A549 (cell line): ENCODE data around the gene COG8. TPM values are rescaled to one million over a fixed set of nuclear protein-coding genes. Genes with fewer than 3 reads are reported as not detected.

Experiments
- ATAC-seq, 2 experiments: fragments of 200-7000 bp in 1 of 2; fragments of >200 bp in 1 of 2; cut with Nextera tagmentation in 1 of 2; cut with Tn5 transposase in 1 of 2; 3 replicates each; pipeline versions ENCODE4 v1.8.0 to v1.9.1; 2018 to 2020; ENCODE audit warnings: mild to moderate bottlenecking in 1 of 2, moderate library complexity in 1 of 2
- CTCF ChIA-PET: fragments of 300-600 bp; sonication (Branson Sonifier 250); formaldehyde crosslinking; extraction: SDS; loops from one replicate; lab custom pipeline; 2021; ENCODE audit warnings: antibody characterized with exemption, inconsistent platforms; lab: Yijun Ruan, JAX
- POLR2A ChIA-PET: fragments of 350-600 bp; formaldehyde crosslinking; extraction: SDS; loops from one replicate; lab custom pipeline; 2021; ENCODE audit warnings: antibody characterized with exemption, inconsistent platforms; lab: Yijun Ruan, JAX
- DNase-seq, 2 experiments: peaks; one replicate each; pipeline versions ENCODE4 v3.0.0 to v3.0.0-alpha.2; 2011 to 2016; ENCODE audit warnings: low read depth in 1 of 2, low spot score in 1 of 2
- FAIRE-seq: peaks from 2 replicates; lab custom pipeline; 2011; peaks lifted over from hg19 to GRCh38; lab: Jason Lieb, UNC
- H3K27ac ChIP-seq, 2 experiments: fragments of >200 bp; sonication (Bioruptor Twin); formaldehyde crosslinking; 3 replicates each; pipeline ENCODE4 v1.5.1; 2016 to 2017
- H3K4me1 ChIP-seq: fragments of >200 bp; sonication (Bioruptor Twin); formaldehyde crosslinking; 3 replicates; pipeline ENCODE4 v1.6.1; 2016
- H3K4me2 ChIP-seq: fragments of >200 bp; sonication (Bioruptor Twin); formaldehyde crosslinking; 3 replicates; pipeline ENCODE4 v1.6.1; 2016
- H3K4me3 ChIP-seq: fragments of >200 bp; sonication (Bioruptor Twin); formaldehyde crosslinking; 3 replicates; pipeline ENCODE4 v1.5.1; 2016
- H3K9me3 ChIP-seq: fragments of >200 bp; sonication (Bioruptor Twin); formaldehyde crosslinking; 3 replicates; pipeline ENCODE4 v1.6.1; 2016
- BHLHE40 ChIP-seq: IDR thresholded peaks from 2 replicates; pipeline ENCODE4 v1.6.1; 2012; ENCODE audit warnings: low read depth, low read length, inconsistent platforms
- HEYL ChIP-seq: fragments of 250-450 bp; sonication (Bioruptor Pico); IDR thresholded peaks from 2 replicates; pipeline ENCODE4 v1.8.0; 2021; ENCODE audit warnings: mild to moderate bottlenecking, moderate library complexity
- MAZ ChIP-seq: fragments of 150-350 bp; IDR thresholded peaks from 2 replicates; pipeline ENCODE4 v1.6.1; 2014; ENCODE audit warnings: antibody characterized with exemption, low read depth, low read length, borderline replicate concordance
- WGBS: methylation state at CpG from one replicate; pipeline ENCODE4 v1.1.6; 2017; ENCODE audit errors: missing lambda C conversion rate; 5-methylcytosine and 5-hydroxymethylcytosine counted together
- polyA plus RNA-seq, 4 experiments: library from polyadenylated mRNA; depleted of rRNA in 3 of 4; stranded (reverse); fragments of >200 nt; fragmentation: RNase III in 1 of 4; extraction: RNeasy Plus Mini Kit Qiagen cat#74134 plus additional on column Dnase treatment in 1 of 4; gene quantifications; 2 replicates in 3 of 4; 3 replicates in 1 of 4; pipeline ENCODE4 v1.2.3, GENCODE V29; 2011 to 2017
- TF ChIP-seq, protein P1 (sequence below): fragments of 250-450 bp; sonication (Bioruptor Pico); IDR thresholded peaks from 2 replicates; pipeline ENCODE4 v1.5.0; 2021; ENCODE audit warnings: mild to moderate bottlenecking, moderate library complexity, borderline replicate concordance
- TF ChIP-seq, protein P2 (sequence below): fragments of >200 bp; sonication (Bioruptor Twin); formaldehyde crosslinking; IDR thresholded peaks from 3 replicates; pipeline ENCODE4 v1.5.1; 2016
- TF ChIP-seq, protein P3 (sequence below): IDR thresholded peaks from 2 replicates; pipeline ENCODE4 v1.6.1; 2012
- TF ChIP-seq, protein P4 (sequence below): IDR thresholded peaks from 2 replicates; pipeline ENCODE4 v1.6.1; 2012
- TF ChIP-seq, protein P5 (sequence below): fragments of >200 bp; sonication (Bioruptor Twin); formaldehyde crosslinking; IDR thresholded peaks from 3 replicates; pipeline ENCODE4 v1.6.1; 2016

The COG8 gene
- polyA plus RNA-seq, 2 of the 4 experiments (the other 2 are of a cell fraction) = 21.4 to 24.3 TPM

DNA sequence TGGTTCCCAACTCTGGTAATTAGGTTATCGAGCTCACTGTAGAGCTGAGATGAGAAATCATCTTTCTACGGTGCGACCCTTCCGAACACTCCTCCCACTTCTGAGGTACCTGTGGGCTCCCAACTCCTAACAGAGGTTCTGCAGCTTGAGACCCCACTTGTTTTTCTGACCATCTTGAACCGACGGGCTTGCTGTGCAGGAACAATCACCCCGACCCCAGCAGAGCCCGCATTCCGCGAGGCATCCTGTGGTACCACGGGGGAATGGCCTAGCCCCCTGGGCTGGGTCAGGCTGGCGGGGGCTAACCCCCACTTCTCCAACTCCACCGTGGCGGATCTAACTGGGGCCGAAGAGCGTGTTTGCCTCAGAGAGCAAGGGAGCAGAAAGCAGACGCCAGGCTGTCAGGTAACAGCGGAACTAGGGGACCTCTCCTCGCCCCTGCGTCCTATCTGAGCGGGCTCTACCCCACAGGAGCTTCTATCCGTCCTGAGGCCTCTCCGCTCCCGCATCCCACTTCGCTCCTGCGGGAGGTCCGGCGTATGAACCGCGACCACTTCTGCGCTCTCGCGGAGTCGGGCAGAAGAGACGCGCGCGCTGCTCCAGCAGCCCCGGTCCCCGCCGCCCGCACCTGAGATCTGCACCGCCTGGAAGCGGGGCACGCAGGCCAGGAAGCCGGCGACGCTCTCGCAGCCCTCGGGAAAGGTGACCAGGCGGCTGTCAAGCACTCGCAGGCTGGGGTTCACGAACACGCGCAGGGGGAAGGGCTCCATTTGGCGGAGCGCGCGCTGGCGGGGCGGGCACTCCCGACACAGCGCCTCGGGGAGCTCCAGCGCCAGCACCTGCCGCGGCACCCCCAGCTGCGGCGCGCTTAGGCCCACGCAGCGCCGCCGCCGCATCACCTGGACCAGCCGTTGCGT is 9.7 kb downstream of the COG8 start (continued):
- TF ChIP-seq, protein P1, sequence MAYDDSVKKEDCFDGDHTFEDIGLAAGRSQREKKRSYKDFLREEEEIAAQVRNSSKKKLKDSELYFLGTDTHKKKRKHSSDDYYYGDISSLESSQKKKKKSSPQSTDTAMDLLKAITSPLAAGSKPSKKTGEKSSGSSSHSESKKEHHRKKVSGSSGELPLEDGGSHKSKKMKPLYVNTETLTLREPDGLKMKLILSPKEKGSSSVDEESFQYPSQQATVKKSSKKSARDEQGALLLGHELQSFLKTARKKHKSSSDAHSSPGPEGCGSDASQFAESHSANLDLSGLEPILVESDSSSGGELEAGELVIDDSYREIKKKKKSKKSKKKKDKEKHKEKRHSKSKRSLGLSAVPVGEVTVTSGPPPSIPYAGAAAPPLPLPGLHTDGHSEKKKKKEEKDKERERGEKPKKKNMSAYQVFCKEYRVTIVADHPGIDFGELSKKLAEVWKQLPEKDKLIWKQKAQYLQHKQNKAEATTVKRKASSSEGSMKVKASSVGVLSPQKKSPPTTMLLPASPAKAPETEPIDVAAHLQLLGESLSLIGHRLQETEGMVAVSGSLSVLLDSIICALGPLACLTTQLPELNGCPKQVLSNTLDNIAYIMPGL (CRISPR knock-in tag) = no peak
- TF ChIP-seq, all 56 proteins: peak for 5

DNA sequence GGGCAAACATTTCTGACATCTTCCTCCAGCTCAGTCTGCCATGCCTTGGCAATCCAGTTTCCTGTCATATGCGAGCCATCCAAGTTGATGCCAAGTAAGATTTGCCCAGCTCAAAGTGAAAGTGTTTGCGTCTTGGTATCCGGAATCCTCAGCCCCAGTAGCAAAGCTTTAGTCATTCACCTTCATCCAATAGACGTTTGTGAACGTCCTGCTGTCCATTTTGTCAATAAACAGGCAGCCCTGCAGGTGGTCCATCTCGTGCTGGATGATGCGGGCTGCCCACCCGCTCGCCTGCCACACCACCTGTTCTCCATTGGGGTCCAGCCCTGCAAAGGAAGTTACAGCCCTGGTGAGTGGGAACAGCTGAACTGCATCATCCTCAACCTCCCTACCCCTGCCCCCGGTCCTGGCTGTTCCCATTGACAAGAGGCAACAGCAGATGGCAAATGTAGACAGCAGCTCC is 10.5 kb downstream of the COG8 start:
- CTCF ChIA-PET = interaction anchor here (0.9 to 8.9 kb wide), 4 partner anchors 8 to 17 kb away, joined by 3 to 44 read pairs (median 4); partner anchors contain the start of genes COG8, NIP7 and VPS4A
- Histone ChIP-seq H3K9me3 (no peaks in the 10 kb centered on the region), H3K27ac (peak overlapping the region; percentile 86 to 94; a peak in 4 of 6 replicates), H3K4me1 (peaks cover 42% of the 10 kb centered on the region), H3K4me3 (peak overlapping the region; percentile 76), H3K4me2 (peak overlapping the region; percentile 99)
- no peak for DNase-seq
- TF ChIP-seq, protein P2, sequence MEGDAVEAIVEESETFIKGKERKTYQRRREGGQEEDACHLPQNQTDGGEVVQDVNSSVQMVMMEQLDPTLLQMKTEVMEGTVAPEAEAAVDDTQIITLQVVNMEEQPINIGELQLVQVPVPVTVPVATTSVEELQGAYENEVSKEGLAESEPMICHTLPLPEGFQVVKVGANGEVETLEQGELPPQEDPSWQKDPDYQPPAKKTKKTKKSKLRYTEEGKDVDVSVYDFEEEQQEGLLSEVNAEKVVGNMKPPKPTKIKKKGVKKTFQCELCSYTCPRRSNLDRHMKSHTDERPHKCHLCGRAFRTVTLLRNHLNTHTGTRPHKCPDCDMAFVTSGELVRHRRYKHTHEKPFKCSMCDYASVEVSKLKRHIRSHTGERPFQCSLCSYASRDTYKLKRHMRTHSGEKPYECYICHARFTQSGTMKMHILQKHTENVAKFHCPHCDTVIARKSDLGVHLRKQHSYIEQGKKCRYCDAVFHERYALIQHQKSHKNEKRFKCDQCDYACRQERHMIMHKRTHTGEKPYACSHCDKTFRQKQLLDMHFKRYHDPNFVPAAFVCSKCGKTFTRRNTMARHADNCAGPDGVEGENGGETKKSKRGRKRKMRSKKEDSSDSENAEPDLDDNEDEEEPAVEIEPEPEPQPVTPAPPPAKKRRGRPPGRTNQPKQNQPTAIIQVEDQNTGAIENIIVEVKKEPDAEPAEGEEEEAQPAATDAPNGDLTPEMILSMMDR = no peak
- TF ChIP-seq, protein P3, sequence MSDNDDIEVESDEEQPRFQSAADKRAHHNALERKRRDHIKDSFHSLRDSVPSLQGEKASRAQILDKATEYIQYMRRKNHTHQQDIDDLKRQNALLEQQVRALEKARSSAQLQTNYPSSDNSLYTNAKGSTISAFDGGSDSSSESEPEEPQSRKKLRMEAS = no peak
- TF ChIP-seq BHLHE40 = no peak
- TF ChIP-seq, protein P4, sequence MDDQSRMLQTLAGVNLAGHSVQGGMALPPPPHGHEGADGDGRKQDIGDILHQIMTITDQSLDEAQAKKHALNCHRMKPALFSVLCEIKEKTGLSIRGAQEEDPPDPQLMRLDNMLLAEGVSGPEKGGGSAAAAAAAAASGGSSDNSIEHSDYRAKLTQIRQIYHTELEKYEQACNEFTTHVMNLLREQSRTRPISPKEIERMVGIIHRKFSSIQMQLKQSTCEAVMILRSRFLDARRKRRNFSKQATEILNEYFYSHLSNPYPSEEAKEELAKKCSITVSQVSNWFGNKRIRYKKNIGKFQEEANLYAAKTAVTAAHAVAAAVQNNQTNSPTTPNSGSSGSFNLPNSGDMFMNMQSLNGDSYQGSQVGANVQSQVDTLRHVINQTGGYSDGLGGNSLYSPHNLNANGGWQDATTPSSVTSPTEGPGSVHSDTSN = peak; percentile 39; the same call in 1 of the 2 replicates
- TF ChIP-seq, all 56 proteins: peak for 1
- ATAC-seq (no peak), FAIRE-seq (no peak)
- WGBS = 53% methylated on average over 10 of the region's 10 CpGs
- POLR2A ChIA-PET = interaction anchor here (1.8 kb wide), 1 partner anchor 10 kb away, joined by 4 read pairs; no protein-coding TSS in a partner anchor

DNA sequence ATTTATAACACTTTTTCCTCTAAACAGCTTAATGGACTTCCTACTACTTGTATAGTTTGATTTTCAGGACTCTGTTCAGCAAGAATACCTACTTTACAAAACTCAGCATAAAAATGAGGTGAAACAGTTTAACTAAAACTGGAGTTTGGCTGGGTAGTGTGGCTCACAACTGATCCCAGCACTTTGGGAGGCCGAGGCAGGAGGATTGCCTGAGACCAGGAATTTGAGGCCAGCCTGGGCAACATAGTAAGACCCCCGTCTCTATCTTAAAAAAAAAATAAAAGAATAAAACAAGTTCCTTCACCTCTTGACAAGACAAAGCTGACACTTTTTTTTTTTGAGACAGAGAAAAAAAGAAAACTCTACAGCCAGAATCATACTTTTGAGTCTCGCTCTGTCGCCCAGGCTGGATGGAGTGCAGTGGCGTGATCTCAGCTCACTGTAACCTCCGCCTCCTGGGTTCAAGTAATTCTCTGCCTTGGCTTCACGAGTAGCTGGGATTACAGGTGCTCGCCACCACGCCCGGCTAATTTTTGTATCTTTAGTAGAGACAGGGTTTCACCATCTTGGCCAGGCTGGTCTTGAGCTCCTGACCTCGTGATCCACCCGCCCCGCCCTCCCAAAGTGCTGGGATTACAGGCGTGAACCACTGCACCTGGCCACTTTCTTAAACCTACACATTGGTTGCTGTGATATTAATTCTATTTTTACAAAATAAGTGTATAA is 11.6 kb downstream of the COG8 start:
- Histone ChIP-seq H3K4me2 (peak overlapping the region; percentile 99), H3K9me3 (no peaks in the 10 kb centered on the region), H3K27ac (peak overlapping the region in 1 of 2 experiments; percentile 94; a peak in 2 of 6 replicates), H3K4me1 (peaks cover 43% of the 10 kb centered on the region), H3K4me3 (no peak overlapping the region)
- TF ChIP-seq MAZ = no peak
- TF ChIP-seq HEYL (CRISPR knock-in tag) = no peak
- TF ChIP-seq, protein P5, sequence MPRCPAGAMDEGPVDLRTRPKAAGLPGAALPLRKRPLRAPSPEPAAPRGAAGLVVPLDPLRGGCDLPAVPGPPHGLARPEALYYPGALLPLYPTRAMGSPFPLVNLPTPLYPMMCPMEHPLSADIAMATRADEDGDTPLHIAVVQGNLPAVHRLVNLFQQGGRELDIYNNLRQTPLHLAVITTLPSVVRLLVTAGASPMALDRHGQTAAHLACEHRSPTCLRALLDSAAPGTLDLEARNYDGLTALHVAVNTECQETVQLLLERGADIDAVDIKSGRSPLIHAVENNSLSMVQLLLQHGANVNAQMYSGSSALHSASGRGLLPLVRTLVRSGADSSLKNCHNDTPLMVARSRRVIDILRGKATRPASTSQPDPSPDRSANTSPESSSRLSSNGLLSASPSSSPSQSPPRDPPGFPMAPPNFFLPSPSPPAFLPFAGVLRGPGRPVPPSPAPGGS = no peak
- DNase-seq = no peak
- no peak for ATAC-seq
- FAIRE-seq = no peak
- 89% methylated on average over 13 of the region's 14 CpGs for WGBS
- ChIA-PET POLR2A (interaction anchor here (0.6 to 0.7 kb wide), 2 partner anchors 40 to 251 kb away, joined by 5 to 6 read pairs; no protein-coding TSS in a partner anchor), CTCF (interaction anchor here (0.6 to 8.9 kb wide), 5 partner anchors 9 to 603 kb away, joined by 3 to 44 read pairs (median 5); partner anchors contain the start of genes COG8, NIP7 and VPS4A)
